ENCODE measurements around the gene KRT78.

DNA sequence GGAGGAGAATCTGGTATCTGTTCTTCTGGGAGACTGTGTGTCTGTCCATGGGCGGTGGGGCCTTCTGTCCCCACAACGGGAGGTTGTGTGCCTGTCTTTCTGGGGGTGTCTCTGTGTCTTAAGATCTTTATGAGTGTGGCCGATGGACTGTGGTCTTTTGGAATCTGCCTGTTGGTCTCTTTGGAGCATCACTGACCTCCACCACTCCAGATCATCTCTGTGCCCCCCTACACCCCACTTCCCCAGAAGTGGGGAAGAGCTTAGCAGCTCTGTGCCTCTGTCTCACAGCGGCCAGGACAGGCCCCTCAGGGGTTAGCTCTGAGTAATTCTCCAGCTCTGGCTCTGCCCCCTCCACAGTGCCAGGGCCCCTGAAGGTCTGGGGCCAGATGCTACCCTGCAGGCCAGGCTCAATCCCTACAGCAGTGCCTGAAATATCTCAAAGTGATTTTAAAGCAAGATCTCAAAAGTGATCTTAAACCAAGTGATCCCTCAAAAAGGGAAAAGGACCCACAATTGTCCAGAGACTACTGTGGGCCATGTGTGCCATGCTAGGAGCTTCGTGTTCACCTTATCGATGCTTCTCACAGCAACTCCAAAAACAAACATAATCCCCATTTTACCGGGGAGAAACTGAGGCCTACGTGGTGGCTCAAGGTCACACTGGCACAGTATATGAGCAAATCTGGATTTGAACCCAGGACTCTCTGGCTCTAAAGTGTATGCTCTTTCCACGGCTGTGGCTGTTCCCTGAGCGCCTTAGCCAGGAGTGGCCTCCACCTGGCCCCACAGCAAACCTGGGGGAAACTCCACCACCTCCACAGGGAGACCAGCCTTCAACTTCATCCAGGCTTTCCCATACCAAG, 26.0 kb upstream of the KRT78 start:
- TF ChIP-seq, protein P1, sequence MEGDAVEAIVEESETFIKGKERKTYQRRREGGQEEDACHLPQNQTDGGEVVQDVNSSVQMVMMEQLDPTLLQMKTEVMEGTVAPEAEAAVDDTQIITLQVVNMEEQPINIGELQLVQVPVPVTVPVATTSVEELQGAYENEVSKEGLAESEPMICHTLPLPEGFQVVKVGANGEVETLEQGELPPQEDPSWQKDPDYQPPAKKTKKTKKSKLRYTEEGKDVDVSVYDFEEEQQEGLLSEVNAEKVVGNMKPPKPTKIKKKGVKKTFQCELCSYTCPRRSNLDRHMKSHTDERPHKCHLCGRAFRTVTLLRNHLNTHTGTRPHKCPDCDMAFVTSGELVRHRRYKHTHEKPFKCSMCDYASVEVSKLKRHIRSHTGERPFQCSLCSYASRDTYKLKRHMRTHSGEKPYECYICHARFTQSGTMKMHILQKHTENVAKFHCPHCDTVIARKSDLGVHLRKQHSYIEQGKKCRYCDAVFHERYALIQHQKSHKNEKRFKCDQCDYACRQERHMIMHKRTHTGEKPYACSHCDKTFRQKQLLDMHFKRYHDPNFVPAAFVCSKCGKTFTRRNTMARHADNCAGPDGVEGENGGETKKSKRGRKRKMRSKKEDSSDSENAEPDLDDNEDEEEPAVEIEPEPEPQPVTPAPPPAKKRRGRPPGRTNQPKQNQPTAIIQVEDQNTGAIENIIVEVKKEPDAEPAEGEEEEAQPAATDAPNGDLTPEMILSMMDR (conservative IDR thresholded peaks at IDR 0.05), result no peak
- TF ChIP-seq ZFX (IDR thresholded peaks at IDR 0.05), result no peak

All from C4-2B (cell line).